CD4-positive, alpha-beta T cell treated with Interleukin-21 for 1 hour (primary cell): ENCODE data around the gene SPATS2L.

Experiments
- DNase-seq: peaks from one replicate; pipeline ENCODE4 v3.0.0-alpha.2; 2020

Gene SPATS2L, protein sequence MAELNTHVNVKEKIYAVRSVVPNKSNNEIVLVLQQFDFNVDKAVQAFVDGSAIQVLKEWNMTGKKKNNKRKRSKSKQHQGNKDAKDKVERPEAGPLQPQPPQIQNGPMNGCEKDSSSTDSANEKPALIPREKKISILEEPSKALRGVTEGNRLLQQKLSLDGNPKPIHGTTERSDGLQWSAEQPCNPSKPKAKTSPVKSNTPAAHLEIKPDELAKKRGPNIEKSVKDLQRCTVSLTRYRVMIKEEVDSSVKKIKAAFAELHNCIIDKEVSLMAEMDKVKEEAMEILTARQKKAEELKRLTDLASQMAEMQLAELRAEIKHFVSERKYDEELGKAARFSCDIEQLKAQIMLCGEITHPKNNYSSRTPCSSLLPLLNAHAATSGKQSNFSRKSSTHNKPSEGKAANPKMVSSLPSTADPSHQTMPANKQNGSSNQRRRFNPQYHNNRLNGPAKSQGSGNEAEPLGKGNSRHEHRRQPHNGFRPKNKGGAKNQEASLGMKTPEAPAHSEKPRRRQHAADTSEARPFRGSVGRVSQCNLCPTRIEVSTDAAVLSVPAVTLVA

DNA sequence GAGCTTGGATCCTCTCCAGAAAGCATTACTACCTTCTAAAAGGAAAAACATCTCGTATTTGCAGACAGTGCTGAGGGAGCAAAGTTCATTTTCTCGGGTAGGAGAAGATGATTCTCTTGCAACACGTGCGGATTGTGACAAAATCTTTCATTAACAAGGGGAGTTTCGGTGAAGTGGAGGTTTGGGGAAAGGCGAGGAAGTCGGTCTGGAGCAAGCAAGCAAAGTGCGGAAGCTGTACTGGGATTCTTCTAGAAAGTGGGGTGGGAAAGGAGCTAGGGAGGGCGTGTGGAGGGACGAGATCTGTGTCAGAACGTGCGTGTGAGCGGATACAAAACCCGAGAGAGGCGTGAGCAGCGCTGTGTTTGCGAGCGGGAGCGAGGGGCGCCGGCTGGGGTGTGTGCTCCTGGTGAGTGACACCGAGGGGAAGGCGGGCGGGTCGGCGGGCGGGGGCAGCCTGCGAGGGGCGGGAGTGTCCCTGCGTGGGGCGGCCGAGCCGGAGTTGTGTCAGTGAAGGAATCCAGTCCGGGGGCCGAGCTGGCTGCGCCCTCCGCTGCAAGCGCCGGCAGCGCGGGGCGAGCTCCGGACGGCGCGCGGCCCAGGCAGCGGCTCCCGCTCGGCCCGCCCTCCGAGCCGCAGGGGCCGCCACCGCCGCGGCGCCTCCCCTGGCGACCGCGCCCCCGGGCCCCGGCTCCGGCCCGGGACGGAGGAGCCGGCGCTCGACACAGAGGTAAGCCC lies at the start of gene SPATS2L:
TSS of gene SPATS2L (plus strand) at position 498 of the 735 bp plus-strand sequence. CDS start 82,552 bp downstream, outside the sequence.
- DNase-seq: peak; percentile 29

DNA sequence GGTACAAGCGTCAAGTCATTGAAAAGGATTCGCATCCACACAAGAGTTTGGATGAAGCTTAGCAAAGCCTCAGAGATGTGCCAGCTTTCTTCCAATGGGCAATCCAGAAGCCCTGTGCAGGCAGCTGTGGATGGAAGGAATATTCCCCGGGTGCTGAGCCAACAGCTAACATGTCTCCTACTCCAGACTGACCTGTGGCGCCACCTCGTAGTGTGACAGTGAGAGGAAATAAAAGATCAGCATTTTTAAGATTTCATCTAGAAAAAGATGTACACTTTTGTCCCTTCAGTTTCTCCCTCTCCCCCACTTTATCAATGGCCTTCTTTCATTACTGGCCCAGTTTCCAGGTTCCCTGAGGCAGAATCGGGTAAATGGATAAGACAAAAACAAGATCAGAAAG lies 48.9 kb upstream of the SPATS2L start:
- no peak for DNase-seq

GRCh38 chr2:200258081-200258480 lies 48.4 kb upstream of the SPATS2L start:
- DNase-seq: no peak

GRCh38 chr2:200258881-200259576 lies 47.5 kb upstream of the SPATS2L start:
- no peak for DNase-seq

DNA sequence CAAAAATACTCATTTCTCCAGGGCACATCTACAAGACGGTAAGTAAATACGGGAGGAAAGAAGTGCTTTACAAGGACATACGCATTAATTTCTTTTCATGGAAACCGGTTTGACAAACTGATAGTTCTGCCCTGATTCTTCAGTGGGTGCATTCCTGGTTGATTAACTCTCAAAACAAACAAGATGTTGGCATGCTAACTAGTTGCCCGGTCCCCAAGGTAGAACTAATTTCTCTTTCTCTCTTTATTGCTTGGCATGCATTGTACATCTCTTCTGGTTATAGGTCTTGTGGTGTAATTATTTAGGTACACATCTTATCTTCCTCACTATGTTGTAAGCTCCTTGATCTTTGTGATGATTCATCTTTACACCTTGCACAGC lies 46.9 kb upstream of the SPATS2L start:
- DNase-seq: no peak

GRCh38 chr2:200262047-200262446 lies 44.4 kb upstream of the SPATS2L start:
- no peak for DNase-seq

GRCh38 chr2:200263279-200263678 lies 43.2 kb upstream of the SPATS2L start:
- DNase-seq: no peak

GRCh38 chr2:200264631-200265030 lies 41.9 kb upstream of the SPATS2L start:
- DNase-seq: no peak

DNA sequence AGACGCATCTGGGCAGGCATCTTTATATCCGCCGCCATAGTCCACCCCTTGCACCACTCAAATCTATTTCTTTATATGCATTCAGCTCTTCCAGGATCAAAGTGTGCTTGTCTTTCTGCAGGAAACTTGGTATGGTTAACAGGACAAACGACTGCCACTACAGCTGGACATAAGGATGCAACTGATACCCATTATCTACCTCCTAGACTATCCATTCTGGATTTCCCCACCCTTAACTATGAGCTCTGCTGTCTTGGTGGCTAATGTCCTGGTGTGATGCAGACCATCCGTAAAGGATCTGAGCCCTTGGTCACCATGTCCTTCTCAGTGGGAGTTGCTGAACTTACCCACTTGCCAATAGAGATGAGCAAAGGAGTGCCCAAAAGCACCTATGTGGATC lies 40.1 kb upstream of the SPATS2L start:
- DNase-seq: no peak

GRCh38 chr2:200267350-200267749 lies 39.1 kb upstream of the SPATS2L start:
- no peak for DNase-seq

DNA sequence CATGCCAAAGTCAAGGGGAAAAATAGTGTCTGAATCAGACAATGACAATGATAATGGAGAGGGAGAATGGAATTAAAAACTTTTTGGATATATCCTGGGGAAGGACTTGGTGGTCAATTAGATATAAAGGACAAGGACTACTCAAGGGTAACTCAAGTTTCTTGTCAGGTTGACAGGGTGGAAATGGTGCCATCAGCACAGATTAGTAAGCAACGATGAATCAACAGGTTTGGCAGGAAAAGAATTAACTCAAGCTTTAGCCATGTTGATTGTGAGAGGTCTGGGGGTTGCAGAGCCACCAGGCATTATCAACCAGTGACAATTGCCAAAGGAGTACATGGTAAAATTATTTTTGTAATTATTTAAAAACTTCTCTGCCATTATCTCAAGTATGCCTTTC lies 35.8 kb upstream of the SPATS2L start:
- DNase-seq: no peak

- DNase-seq: no peak
Observed at GRCh38 chr2:200272320-200272719, 34.2 kb upstream of the SPATS2L start.

- no peak for DNase-seq
Observed at GRCh38 chr2:200274116-200275075, 32.1 kb upstream of the SPATS2L start.

DNA sequence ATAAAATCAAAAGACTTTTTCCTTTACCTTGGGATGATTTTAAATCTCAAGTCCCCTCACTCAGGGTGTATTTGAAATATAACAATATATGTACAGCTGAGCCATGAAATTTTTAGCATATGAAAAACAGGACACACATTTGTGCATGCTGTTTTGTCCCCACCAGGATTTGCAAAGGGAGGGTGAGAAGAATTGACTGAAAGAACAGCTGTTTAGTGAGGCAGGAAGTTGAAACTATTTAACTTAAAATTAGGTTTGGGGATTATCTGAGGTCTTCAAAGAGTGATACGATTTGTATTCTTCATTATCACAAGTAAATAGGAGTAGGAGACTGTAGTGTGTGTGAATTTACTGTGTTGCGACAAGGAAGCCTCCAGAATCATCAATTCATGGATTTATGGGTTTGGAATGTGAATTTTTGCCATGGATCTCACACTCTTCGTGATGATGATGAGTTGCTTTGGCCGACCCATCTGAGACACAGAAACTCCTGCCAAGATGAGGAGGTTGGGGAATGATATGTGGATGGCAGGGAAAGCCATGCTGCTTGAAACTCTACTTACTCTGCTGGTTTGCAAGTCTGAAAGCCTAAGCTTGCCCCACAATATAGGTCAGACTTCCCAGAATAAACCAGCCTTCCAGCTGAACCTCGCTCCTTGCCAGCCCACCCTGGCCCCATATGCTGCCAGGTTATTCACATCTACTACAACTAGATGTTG lies 31.0 kb upstream of the SPATS2L start:
- DNase-seq: no peak

DNA sequence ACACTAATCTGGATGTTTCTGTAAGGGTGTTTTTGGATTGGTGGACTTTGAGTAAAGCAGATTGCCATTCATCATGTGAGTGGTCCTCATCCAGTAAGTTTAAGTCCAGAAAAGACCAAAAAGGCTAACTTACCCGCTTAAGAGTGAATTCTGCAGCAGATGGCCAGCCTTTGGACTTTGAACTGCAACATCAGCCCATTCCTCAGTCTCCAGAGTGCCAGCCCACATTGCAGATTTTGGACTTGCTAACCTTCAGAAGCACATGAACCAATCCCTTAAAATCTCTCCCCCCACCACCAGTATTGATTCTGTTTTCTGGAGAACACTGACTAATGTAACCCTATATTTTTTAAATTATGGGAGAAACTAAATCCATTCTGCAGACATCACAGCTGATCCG lies 30.0 kb upstream of the SPATS2L start:
- DNase-seq: no peak

- no peak for DNase-seq
Observed at GRCh38 chr2:200278694-200279316, 27.7 kb upstream of the SPATS2L start.

- DNase-seq: no peak
Observed at GRCh38 chr2:200279857-200280256, 26.6 kb upstream of the SPATS2L start.

DNA sequence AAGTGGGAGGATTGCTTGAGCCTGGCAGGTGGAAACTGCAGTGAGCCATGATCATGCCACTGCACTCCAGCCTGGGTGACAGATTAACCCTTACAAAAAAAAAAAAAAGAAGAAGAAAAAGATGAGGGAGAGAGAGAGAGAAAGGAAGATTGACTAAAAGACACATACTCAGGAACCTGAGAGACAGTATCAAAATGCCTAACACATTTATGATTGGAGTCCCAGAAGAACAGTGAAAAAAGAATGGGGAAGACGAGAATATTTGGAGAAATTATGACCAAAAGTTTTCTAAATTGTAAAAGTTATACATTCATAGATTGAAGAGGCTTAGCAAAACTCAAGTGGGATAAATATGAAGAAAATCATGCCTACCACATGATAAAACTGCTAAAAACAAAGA lies 19.9 kb upstream of the SPATS2L start:
- no peak for DNase-seq

DNA sequence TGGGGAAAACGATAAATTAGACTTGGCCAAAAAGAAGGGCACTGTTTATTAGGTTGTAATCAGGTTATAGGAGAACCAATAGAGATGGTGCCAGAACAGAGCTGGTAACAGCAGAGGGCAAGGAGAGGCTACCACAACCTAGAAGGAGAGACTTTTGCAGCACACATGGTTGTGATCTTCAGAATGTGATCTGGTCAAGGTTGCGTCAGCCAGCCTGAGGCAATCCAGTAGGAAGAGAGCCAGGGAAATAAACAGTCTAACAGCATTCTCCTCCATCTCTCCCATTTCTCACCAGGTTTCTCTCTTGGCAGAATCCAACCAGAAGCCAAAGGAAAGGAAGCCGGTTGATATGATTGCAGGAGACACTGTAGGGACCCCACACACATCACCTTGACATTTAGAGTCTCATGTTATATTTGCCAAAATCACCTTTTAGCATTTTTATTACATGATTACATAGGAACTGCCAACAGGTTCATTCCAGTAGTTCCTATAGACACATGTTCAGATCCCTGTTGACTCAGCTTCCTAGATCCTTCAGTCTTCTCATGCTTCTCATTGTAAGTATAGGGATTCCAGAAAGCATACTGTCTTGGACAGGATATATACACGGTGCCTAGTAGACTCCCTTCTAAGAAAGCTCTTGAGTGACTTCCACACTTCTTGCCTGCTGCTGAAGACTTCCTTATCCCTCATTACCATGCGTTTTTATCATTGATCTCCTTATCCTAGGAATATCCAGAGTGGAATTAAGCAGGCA lies 17.6 kb upstream of the SPATS2L start:
- no peak for DNase-seq

GRCh38 chr2:200296118-200296517 lies 10.4 kb upstream of the SPATS2L start:
- DNase-seq: no peak
